GM18951 (cell line): ENCODE measurements around the gene RIN3.
"Not testable (repeated sequence)": the region's sequence is repeated elsewhere in the genome, so short reads cannot be mapped to it uniquely, and the experiment has no call there.

Source experiments
- POLR2A ChIP-seq: IDR thresholded peaks from 4 replicates; pipeline ENCODE4 v1.6.1; 2011; ENCODE audit warnings: mild to moderate bottlenecking; ENCODE audit not compliant: insufficient read length, insufficient read depth; ENCODE audit errors: extremely low read depth
- in situ Hi-C: fragments of 300-500 bp; cut with MboI; formaldehyde crosslinking; loops from one replicate; pipeline ENCODE4 v1.12.0; 2022; ENCODE audit warnings: low sequenced_read_pairs, mixed read lengths, inconsistent platforms; ENCODE audit not compliant: unreplicated experiment

RIN3 gene

GRCh38 chr14:92534932-92535643, 21.5 kb downstream of the RIN3 start:
- no peak for TF ChIP-seq POLR2A
- in situ Hi-C loops: no loop called here

GRCh38 chr14:92536231-92536630, 22.6 kb downstream of the RIN3 start:
- in situ Hi-C loops: not testable (repeated sequence)

GRCh38 chr14:92538412-92538985, 24.9 kb downstream of the RIN3 start:
- in situ Hi-C loops: no loop called here
- no peak for TF ChIP-seq POLR2A

- no peak for TF ChIP-seq POLR2A
- in situ Hi-C loops: no loop called here
Measured at GRCh38 chr14:92539419-92539818, 25.8 kb downstream of the RIN3 start.

GRCh38 chr14:92539875-92540274, 26.3 kb downstream of the RIN3 start:
- in situ Hi-C loops: no loop called here
- no peak for TF ChIP-seq POLR2A

GRCh38 chr14:92540472-92541048, 27.0 kb downstream of the RIN3 start:
- in situ Hi-C loops: no loop called here
- no peak for TF ChIP-seq POLR2A

GRCh38 chr14:92542766-92543554, 29.4 kb downstream of the RIN3 start:
- in situ Hi-C loops: no loop called here
- TF ChIP-seq POLR2A: no peak

GRCh38 chr14:92544051-92544720, 30.6 kb downstream of the RIN3 start:
- TF ChIP-seq POLR2A: no peak
- in situ Hi-C loops: no loop called here

GRCh38 chr14:92546347-92547053, 32.9 kb downstream of the RIN3 start:
- in situ Hi-C loops: no loop called here

GRCh38 chr14:92549105-92549858, 35.7 kb downstream of the RIN3 start:
- TF ChIP-seq POLR2A: no peak
- in situ Hi-C loops: no loop called here

More at GRCh38 chr14:92546347-92547053, 32.9 kb downstream of the RIN3 start:
- no peak for TF ChIP-seq POLR2A

GRCh38 chr14:92549859-92550230, 36.3 kb downstream of the RIN3 start:
- in situ Hi-C loops: no loop called here
- TF ChIP-seq POLR2A: no peak
